Body of pancreas (tissue), 4 donors: ENCODE data around the gene PRR16. TPM values are rescaled to one million over a fixed set of nuclear protein-coding genes. Genes with fewer than 3 reads are reported as not detected.
"Not testable (repeated sequence)": the region's sequence is repeated elsewhere in the genome, so short reads cannot be mapped to it uniquely, and the experiment has no call there.

Experiments
- ATAC-seq: fragments of 150-250 bp; one replicate; pipeline ENCODE4 v1.9.1; 2016
- DNase-seq, 4 donors: peaks; one replicate each; pipeline ENCODE4 v3.0.0-alpha.2; 2019
- H3K27ac ChIP-seq, 4 donors: fragments of 200-600 bp; sonication (generic); 1 replicate in 3 of 4; 2 replicates in 1 of 4; pipeline versions ENCODE4 v1.5.1 to v1.6.1; 2016 to 2019; ENCODE audit warnings: mild to moderate bottlenecking in 1 of 4, mixed read lengths in 1 of 4, moderate library complexity in 1 of 4
- H3K27me3 ChIP-seq, 2 donors: fragments of 200-600 bp; sonication (generic); one replicate each; pipeline ENCODE4 v1.6.0; 2016; ENCODE audit warnings: mild to moderate bottlenecking in 1 of 2
- H3K36me3 ChIP-seq, 2 donors: fragments of 200-600 bp; sonication (generic); replicated peaks in 1 of 2; 2 replicates each; pipeline ENCODE4 v1.5.1; 2016; ENCODE audit warnings: low read depth in 2 of 2; ENCODE audit not compliant: insufficient read depth in 1 of 2
- H3K4me1 ChIP-seq: fragments of 200-600 bp; sonication (generic); one replicate; pipeline ENCODE4 v1.6.0; 2016
- H3K4me3 ChIP-seq, 2 donors: fragments of 200-600 bp; sonication (generic); 1 replicate in 1 of 2; 2 replicates in 1 of 2; pipeline ENCODE4 v1.5.1; 2016 to 2019
- H3K9me3 ChIP-seq, 3 donors: fragments of 200-600 bp; sonication (generic); 1 replicate in 2 of 3; 2 replicates in 1 of 3; pipeline ENCODE4 v1.5.1; 2016
- CTCF ChIP-seq, 7 experiments: fragments of 450-650 bp in 4 of 7; fragments of 200-600 bp in 3 of 7; sonication (generic) in 3 of 7; IDR thresholded peaks; one replicate each; pipeline ENCODE4 v1.5.1; 2016 to 2019; ENCODE audit warnings: antibody characterized with exemption in 7 of 7
- POLR2A ChIP-seq, 3 donors: fragments of 450-650 bp; IDR thresholded peaks; one replicate each; pipeline ENCODE4 v1.6.1; 2016; ENCODE audit warnings: antibody characterized with exemption in 3 of 3, mild to moderate bottlenecking in 2 of 3
- WGBS, 2 donors: methylation state at CpG; one replicate each; pipeline ENCODE4 v1.1.5; 2017; 5-methylcytosine and 5-hydroxymethylcytosine counted together
- intact Hi-C: fragments of 100-400 bp; cut with DNase I; formaldehyde crosslinking; loops from one replicate; pipeline ENCODE4 v1.15.1; 2023
- total RNA-seq, 2 donors: library from RNA; depleted of rRNA; stranded (reverse); fragments of >200 nt; gene quantifications; one replicate each; pipeline ENCODE4 v1.1.0, GENCODE V29; 2016

Gene PRR16
- total RNA-seq, 2 donors from 2014 or later: 0.78 to 0.99 TPM

GRCh38 chr5:120457839-120458507 is 6.1 kb upstream of the PRR16 start:
- TF ChIP-seq CTCF (IDR thresholded peaks at IDR 0.05) (peak; percentile 53 to 82 (median 76)), POLR2A (IDR thresholded peaks at IDR 0.05) (peak in 1 of 3 donors; percentile 14)

GRCh38 chr5:120458508-120458847 is 5.6 kb upstream of the PRR16 start:
- H3K36me3 ChIP-seq, H3K4me1 ChIP-seq, H3K27me3 ChIP-seq, ATAC-seq, DNase-seq, H3K9me3 ChIP-seq, intact Hi-C loops: not testable (repeated sequence)
- 53 to 67% methylated on average over 2 of the region's 2 CpGs for WGBS, 2 donors
- H3K4me3 ChIP-seq: peak overlapping the region in 1 of 2 donors; percentile 53
- H3K27ac ChIP-seq: peak overlapping the region in 1 of 4 donors; percentile 79

More at GRCh38 chr5:120457839-120458507, 6.1 kb upstream of the PRR16 start:
- Histone ChIP-seq H3K27me3 (no peaks in the 10 kb centered on the region), H3K27ac (peak overlapping the region in 3 of 4 donors; percentile 58 to 79 (median 60)), H3K36me3 (no peaks in the 10 kb centered on the region), H3K4me1 (peaks cover 3% of the 10 kb centered on the region), H3K9me3 (no peaks in the 10 kb centered on the region), H3K4me3 (peak overlapping the region; percentile 40 to 53)
- ATAC-seq (peak; percentile 93), DNase-seq (peak; percentile 88 to 94 (median 88))
- 43 to 45% methylated on average over 19 to 20 of the region's 20 CpGs for WGBS, 2 donors
- intact Hi-C loops: no loop called here

GRCh38 chr5:120461251-120461650 is 2.8 kb upstream of the PRR16 start:
- TF ChIP-seq POLR2A (IDR thresholded peaks at IDR 0.05) (no peak), CTCF (IDR thresholded peaks at IDR 0.05) (no peak)
- Histone ChIP-seq H3K27me3 (no peaks in the 10 kb centered on the region), H3K4me3 (no peak overlapping the region), H3K27ac (no peak overlapping the region), H3K4me1 (peaks cover 22% of the 10 kb centered on the region), H3K36me3 (no peaks in the 10 kb centered on the region), H3K9me3 (no peaks in the 10 kb centered on the region)
- no peak for ATAC-seq
- 63 to 76% methylated on average over 2 of the region's 2 CpGs for WGBS, 2 donors
- intact Hi-C loops: no loop called here
- DNase-seq: no peak

GRCh38 chr5:120463006-120463680 is 957 bp upstream of the PRR16 start:
- TF ChIP-seq POLR2A (IDR thresholded peaks at IDR 0.05) (no peak), CTCF (IDR thresholded peaks at IDR 0.05) (no peak)
- H3K27me3 ChIP-seq: no peaks in the 10 kb centered on the region
- no peak overlapping the region for H3K27ac ChIP-seq
- intact Hi-C loops: no loop called here
- no peak for DNase-seq
- WGBS, 2 donors: 49 to 67% methylated on average over 5 of the region's 5 CpGs
- H3K4me3 ChIP-seq: no peak overlapping the region
- H3K9me3 ChIP-seq: no peaks in the 10 kb centered on the region
- no peak for ATAC-seq
- peaks cover 19% of the 10 kb centered on the region for H3K4me1 ChIP-seq
- no peaks in the 10 kb centered on the region for H3K36me3 ChIP-seq

GRCh38 chr5:120464627-120465435 is 731 bp downstream of the PRR16 start:
- Histone ChIP-seq H3K27ac (no peak overlapping the region), H3K9me3 (no peaks in the 10 kb centered on the region), H3K27me3 (no peaks in the 10 kb centered on the region), H3K36me3 (no peaks in the 10 kb centered on the region), H3K4me3 (peak overlapping the region in 1 of 2 donors; percentile 12), H3K4me1 (peaks cover 19% of the 10 kb centered on the region)
- no peak for TF ChIP-seq CTCF (IDR thresholded peaks at IDR 0.05)
- peak; percentile 45 for ATAC-seq
- 0 to 3% methylated on average over 32 to 33 of the region's 33 CpGs for WGBS, 2 donors
- intact Hi-C loops: no loop called here
- DNase-seq: peak; percentile 14 to 22 (median 15)
